A549 (cell line): ENCODE measurements around the gene ZBED1.

ENCODE experiments used
- BHLHE40 ChIP-seq: IDR thresholded peaks from 2 replicates; pipeline ENCODE4 v1.6.1; 2012; ENCODE audit warnings: low read depth, low read length, inconsistent platforms
- CEBPB ChIP-seq, 2 experiments: fragments of >200 bp in 1 of 2; sonication (Bioruptor Twin) in 1 of 2; formaldehyde crosslinking in 1 of 2; IDR thresholded peaks; 2 replicates each; pipeline ENCODE4 v1.6.1; 2012 to 2016
- MYC ChIP-seq: IDR thresholded peaks from 2 replicates; pipeline ENCODE4 v1.6.1; 2012; ENCODE audit warnings: mild to moderate bottlenecking, inconsistent platforms, low read length, improper control_type of control experiment, borderline replicate concordance
- SMC3 ChIP-seq: fragments of >200 bp; sonication (Bioruptor Twin); formaldehyde crosslinking; IDR thresholded peaks from 3 replicates; pipeline ENCODE4 v1.6.1; 2018; ENCODE audit warnings: inconsistent platforms
- TF ChIP-seq, protein P1 (sequence below): fragments of >200 bp; sonication (Bioruptor Twin); formaldehyde crosslinking; IDR thresholded peaks from 3 replicates; pipeline ENCODE4 v1.5.1; 2016

DNA sequence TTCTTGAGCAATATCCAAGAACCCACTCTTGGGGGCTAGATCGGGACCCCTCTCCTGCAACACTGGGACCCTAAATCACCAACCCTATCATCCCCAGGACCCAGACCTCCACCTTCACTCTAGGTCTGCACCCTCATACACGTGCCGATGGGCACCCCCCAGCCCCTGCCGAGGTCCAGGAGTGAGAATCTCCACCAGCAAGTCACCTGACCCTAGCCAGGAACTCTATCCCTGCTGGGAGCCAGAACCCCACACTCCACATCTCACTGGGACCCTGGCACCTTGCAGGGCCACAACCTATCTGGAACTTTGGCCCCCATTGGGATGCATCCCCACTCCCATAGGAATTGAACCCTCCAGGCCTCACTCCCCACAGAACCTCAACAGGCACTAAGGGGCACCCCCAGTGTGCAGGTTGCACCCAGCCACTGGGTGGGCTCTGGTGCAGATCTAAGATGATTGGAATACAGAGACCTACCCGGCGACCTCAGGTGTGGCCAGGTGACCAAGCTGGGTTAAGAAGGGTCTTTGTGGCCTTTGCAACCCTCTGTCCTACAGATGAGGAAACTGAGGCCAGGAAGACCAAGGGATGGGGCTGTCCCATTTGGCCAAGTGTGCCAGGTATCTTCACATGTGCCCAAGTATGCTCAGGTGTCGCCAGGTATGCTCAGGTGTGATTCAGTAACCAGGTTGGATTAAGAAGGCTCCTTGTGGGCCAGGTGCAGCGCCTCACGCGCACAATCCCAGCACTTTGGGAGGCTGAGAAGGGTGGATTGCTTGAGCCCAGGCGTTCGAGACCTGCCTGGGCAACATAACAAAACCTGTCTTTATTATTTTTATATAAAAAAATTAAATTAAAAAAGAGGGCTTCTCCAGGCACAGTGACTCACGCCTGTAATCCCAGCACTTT lies 3.1 kb upstream of the ZBED1 start:
- TF ChIP-seq BHLHE40, result no peak
- TF ChIP-seq SMC3, result no peak
- TF ChIP-seq, protein P1, sequence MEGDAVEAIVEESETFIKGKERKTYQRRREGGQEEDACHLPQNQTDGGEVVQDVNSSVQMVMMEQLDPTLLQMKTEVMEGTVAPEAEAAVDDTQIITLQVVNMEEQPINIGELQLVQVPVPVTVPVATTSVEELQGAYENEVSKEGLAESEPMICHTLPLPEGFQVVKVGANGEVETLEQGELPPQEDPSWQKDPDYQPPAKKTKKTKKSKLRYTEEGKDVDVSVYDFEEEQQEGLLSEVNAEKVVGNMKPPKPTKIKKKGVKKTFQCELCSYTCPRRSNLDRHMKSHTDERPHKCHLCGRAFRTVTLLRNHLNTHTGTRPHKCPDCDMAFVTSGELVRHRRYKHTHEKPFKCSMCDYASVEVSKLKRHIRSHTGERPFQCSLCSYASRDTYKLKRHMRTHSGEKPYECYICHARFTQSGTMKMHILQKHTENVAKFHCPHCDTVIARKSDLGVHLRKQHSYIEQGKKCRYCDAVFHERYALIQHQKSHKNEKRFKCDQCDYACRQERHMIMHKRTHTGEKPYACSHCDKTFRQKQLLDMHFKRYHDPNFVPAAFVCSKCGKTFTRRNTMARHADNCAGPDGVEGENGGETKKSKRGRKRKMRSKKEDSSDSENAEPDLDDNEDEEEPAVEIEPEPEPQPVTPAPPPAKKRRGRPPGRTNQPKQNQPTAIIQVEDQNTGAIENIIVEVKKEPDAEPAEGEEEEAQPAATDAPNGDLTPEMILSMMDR, result no peak
- TF ChIP-seq CEBPB (IDR thresholded peaks at IDR 0.05), result no peak
- no peak for TF ChIP-seq MYC
